Esophagus muscularis mucosa (tissue), 4 donors: ENCODE results near the gene MYOF. TPM values are rescaled to one million over a fixed set of nuclear protein-coding genes. Genes with fewer than 3 reads are reported as not detected.
A peak's percentile ranks its signal among the peaks of the same experiment; 100 is the strongest.

Experiments used
- DNase-seq: peaks from one replicate; pipeline ENCODE4 v3.0.0-alpha.2; 2017; ENCODE audit errors: extremely low spot score
- H3K27ac ChIP-seq, 4 donors: fragments of 200-600 bp; sonication (generic); replicated peaks in 1 of 4; 1 replicate in 3 of 4; 2 replicates in 1 of 4; pipeline ENCODE4 v1.5.1; 2016 to 2019; ENCODE audit warnings: mild to moderate bottlenecking in 1 of 4
- H3K27me3 ChIP-seq, 4 donors: fragments of 200-600 bp; sonication (generic); one replicate each; pipeline versions ENCODE4 v1.5.1 to v1.6.0; 2016 to 2019
- H3K36me3 ChIP-seq, 4 donors: fragments of 200-600 bp; sonication (generic); one replicate each; pipeline ENCODE4 v1.5.1; 2016 to 2019
- H3K4me1 ChIP-seq, 4 donors: fragments of 200-600 bp; sonication (generic); one replicate each; pipeline ENCODE4 v1.5.1; 2016 to 2019
- H3K4me3 ChIP-seq, 4 donors: fragments of 200-600 bp; sonication (generic); 1 replicate in 2 of 4; 2 replicates in 2 of 4; pipeline ENCODE4 v1.5.1; 2016 to 2019; ENCODE audit warnings: mild to moderate bottlenecking in 4 of 4, moderate library complexity in 1 of 4
- H3K9me3 ChIP-seq, 4 donors: fragments of 200-600 bp; sonication (generic); 1 replicate in 3 of 4; 2 replicates in 1 of 4; pipeline ENCODE4 v1.5.1; 2016 to 2019
- EP300 ChIP-seq: sonication (generic); formaldehyde crosslinking; IDR thresholded peaks from one replicate; pipeline ENCODE4 v1.6.1; 2017; ENCODE audit warnings: antibody characterized with exemption
- POLR2A ChIP-seq: fragments of 450-650 bp; IDR thresholded peaks from one replicate; pipeline ENCODE4 v1.6.1; 2017; ENCODE audit warnings: antibody characterized with exemption, moderate library complexity, mild to moderate bottlenecking, low read depth
- POLR2AphosphoS5 ChIP-seq, 2 donors: sonication (generic); formaldehyde crosslinking; IDR thresholded peaks; one replicate each; pipeline ENCODE4 v1.6.1; 2017; ENCODE audit warnings: antibody characterized with exemption in 2 of 2
- WGBS: methylation state at CpG from one replicate; pipeline ENCODE4 v1.1.5; 2018; 5-methylcytosine and 5-hydroxymethylcytosine counted together
- intact Hi-C: fragments of 100-400 bp; cut with DNase I; formaldehyde crosslinking; loops from one replicate; pipeline ENCODE4 v1.15.1; 2023
- total RNA-seq, 4 donors: library from RNA; depleted of rRNA; stranded (reverse); fragments of >200 nt; gene quantifications; one replicate each; pipeline versions ENCODE4 v1.1.0 to v1.2.1, GENCODE V29; 2016
- TF ChIP-seq, protein P1 (sequence below), 3 experiments: fragments of 200-600 bp in 2 of 3; fragments of 450-650 bp in 1 of 3; sonication (generic) in 2 of 3; IDR thresholded peaks; one replicate each; pipeline ENCODE4 v1.5.1; 2017 to 2019; ENCODE audit warnings: antibody characterized with exemption in 3 of 3, mild to moderate bottlenecking in 2 of 3, moderate library complexity in 1 of 3

MYOF gene
- total RNA-seq, 4 donors from 2014 or later = 71.2 to 120 (median 97.3) TPM

DNA sequence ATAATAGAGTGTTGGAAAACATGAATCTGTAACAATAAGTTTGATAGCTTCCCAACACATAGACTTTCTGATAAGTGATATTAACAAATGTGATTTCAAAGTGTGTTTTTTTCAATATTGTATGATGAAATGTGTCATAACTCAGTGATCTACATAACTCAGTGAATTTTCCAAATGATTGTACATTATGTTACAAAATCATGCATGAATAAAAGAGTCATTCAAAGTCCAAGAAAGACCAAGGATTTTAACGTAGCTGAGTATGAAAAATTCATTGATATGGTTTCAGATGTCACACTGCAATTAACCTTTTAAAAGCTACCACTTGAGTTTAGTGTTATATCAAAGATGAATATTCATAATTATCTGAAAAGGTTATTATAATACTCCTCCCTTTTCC lies 111.2 kb downstream of the MYOF start:
- Histone ChIP-seq H3K4me1 (no peaks in the 10 kb centered on the region), H3K27ac (no peak overlapping the region), H3K36me3 (peaks cover 36 to 98% (median 68%) of the 10 kb centered on the region in 4 donors), H3K4me3 (no peak overlapping the region), H3K27me3 (no peaks in the 10 kb centered on the region), H3K9me3 (no peaks in the 10 kb centered on the region)
- DNase-seq = no peak
- TF ChIP-seq POLR2AphosphoS5 (IDR thresholded peaks at IDR 0.05) = no peak
- TF ChIP-seq, protein P1, sequence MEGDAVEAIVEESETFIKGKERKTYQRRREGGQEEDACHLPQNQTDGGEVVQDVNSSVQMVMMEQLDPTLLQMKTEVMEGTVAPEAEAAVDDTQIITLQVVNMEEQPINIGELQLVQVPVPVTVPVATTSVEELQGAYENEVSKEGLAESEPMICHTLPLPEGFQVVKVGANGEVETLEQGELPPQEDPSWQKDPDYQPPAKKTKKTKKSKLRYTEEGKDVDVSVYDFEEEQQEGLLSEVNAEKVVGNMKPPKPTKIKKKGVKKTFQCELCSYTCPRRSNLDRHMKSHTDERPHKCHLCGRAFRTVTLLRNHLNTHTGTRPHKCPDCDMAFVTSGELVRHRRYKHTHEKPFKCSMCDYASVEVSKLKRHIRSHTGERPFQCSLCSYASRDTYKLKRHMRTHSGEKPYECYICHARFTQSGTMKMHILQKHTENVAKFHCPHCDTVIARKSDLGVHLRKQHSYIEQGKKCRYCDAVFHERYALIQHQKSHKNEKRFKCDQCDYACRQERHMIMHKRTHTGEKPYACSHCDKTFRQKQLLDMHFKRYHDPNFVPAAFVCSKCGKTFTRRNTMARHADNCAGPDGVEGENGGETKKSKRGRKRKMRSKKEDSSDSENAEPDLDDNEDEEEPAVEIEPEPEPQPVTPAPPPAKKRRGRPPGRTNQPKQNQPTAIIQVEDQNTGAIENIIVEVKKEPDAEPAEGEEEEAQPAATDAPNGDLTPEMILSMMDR (IDR thresholded peaks at IDR 0.05) = no peak
- no peak for TF ChIP-seq EP300
- no peak for TF ChIP-seq POLR2A
- intact Hi-C loops = no loop called here
- 61% methylated on average over 1 of the region's 1 CpG for WGBS

DNA sequence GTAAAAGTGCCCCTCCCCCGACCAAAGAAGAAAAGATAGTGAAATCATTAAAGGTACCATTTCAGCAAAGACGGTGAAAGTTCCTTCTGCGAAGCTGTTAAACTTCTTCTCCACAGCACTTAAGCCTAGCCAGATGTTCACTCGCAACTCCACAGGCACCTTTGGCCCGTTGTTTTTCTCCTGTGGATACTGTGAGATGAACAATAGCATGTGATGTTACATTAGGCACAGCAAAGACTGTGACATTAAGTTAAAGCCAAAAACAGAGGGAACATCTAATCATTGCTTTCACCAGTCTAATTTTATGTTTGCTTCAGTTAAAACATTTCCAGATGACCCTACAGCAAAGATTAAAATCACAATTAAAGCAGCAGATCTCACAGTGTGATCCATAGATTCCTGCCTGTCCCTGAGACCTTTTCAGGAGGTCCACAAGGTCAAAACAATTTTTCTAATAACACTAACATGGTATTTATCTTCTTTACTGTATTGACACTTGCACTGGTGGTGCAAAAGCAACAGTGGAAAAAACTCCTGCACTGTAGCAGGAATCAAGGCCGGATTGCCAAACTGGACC lies 112.5 kb downstream of the MYOF start:
- TF ChIP-seq, protein P1 (IDR thresholded peaks at IDR 0.05) = no peak
- TF ChIP-seq EP300 = no peak
- no peak for TF ChIP-seq POLR2AphosphoS5 (IDR thresholded peaks at IDR 0.05)
- TF ChIP-seq POLR2A = no peak
- H3K27ac ChIP-seq = no peak overlapping the region
- peak; percentile 50 for DNase-seq
- no peaks in the 10 kb centered on the region for H3K9me3 ChIP-seq
- no peaks in the 10 kb centered on the region for H3K27me3 ChIP-seq
- peaks cover 37 to 98% (median 70%) of the 10 kb centered on the region in 4 donors for H3K36me3 ChIP-seq
- H3K4me3 ChIP-seq = no peak overlapping the region
- intact Hi-C loops = no loop called here
- H3K4me1 ChIP-seq = no peaks in the 10 kb centered on the region
- 71% methylated on average over 6 of the region's 6 CpGs for WGBS

DNA sequence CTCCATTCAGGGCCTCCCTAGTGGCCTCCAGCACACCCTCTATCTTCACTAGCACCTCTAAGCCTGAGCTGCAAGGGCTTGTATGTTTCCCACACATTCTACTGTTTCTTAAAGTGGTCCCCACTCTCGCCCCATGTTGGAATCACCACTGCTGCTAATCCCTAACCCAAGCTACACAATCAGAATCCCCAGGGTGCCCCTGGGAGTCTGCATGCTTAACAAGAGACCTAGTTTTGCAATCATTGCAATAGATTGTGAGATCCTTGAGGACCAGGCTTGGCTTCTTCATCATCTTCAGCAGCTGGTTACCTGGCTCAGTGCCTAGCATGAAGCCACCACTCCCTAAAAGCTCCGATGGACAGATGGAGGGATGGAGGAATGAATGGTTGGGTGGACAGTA lies 113.9 kb downstream of the MYOF start:
- no peaks in the 10 kb centered on the region for H3K27me3 ChIP-seq
- H3K36me3 ChIP-seq = peaks cover 39 to 98% (median 68%) of the 10 kb centered on the region in 4 donors
- H3K4me1 ChIP-seq = no peaks in the 10 kb centered on the region
- TF ChIP-seq, protein P1 (IDR thresholded peaks at IDR 0.05) = no peak
- TF ChIP-seq POLR2A = no peak
- TF ChIP-seq POLR2AphosphoS5 (IDR thresholded peaks at IDR 0.05) = no peak
- H3K9me3 ChIP-seq = no peaks in the 10 kb centered on the region
- intact Hi-C loops = no loop called here
- peak; percentile 84 for DNase-seq
- H3K4me3 ChIP-seq = no peak overlapping the region
- no peak overlapping the region for H3K27ac ChIP-seq
- WGBS = 71% methylated on average over 2 of the region's 2 CpGs

DNA sequence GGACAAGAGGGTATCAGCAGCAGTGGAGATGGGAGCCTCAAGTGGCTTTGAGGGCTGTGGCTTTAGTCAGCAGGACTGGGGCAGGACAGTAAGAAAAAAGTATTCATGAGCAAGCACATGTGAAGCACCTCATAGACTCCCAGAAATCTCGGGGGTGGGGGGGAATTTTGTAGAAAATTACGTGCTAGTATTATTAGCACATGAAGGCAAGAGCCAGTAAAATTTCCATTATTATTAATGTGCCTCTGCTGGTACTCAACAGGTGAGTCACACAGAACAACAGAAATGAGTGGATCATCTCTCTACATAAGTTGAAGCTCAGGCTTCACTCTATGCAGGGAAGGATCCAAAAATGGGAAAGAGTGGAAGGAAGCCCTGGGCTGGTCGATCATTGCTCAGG lies 114.5 kb downstream of the MYOF start:
- 93% methylated on average over 3 of the region's 3 CpGs for WGBS
- Histone ChIP-seq H3K27me3 (no peaks in the 10 kb centered on the region), H3K4me1 (no peaks in the 10 kb centered on the region), H3K4me3 (no peak overlapping the region), H3K27ac (no peak overlapping the region), H3K36me3 (peaks cover 38 to 98% (median 65%) of the 10 kb centered on the region in 4 donors), H3K9me3 (no peaks in the 10 kb centered on the region)
- DNase-seq = no peak
- intact Hi-C loops = no loop called here
- no peak for TF ChIP-seq POLR2A
- no peak for TF ChIP-seq EP300
- TF ChIP-seq POLR2AphosphoS5 (IDR thresholded peaks at IDR 0.05) = no peak
- TF ChIP-seq, protein P1 (IDR thresholded peaks at IDR 0.05) = no peak

DNA sequence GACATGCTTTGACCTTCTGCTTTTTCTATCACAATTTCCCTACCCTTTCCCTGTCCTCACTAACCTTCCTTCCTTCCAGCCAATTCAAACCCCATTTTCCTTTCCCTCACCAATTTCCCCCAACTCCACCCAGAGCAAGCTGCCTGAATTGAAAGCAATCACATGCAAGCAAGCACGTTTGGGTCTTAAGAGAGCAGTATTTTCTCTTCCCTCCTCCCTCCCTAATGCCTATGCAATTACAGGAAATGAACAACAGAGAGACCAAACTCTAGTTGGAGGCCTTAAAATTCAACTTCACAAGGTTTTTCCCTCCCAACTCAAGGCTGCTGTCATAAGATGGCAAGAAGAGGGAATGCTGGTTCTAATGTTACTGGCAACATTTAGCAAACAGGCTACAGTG lies 117.2 kb downstream of the MYOF start:
- intact Hi-C loops = no loop called here
- Histone ChIP-seq H3K4me3 (no peak overlapping the region), H3K36me3 (peaks cover 47 to 100% (median 69%) of the 10 kb centered on the region in 4 donors), H3K27ac (peak overlapping the region in 2 of 4 donors; percentile 6 to 52), H3K4me1 (no peaks in the 10 kb centered on the region), H3K9me3 (no peaks in the 10 kb centered on the region), H3K27me3 (no peaks in the 10 kb centered on the region)
- TF ChIP-seq EP300 (no peak), POLR2A (no peak), POLR2AphosphoS5 (IDR thresholded peaks at IDR 0.05) (no peak)
- TF ChIP-seq, protein P1 (IDR thresholded peaks at IDR 0.05) = no peak
- no peak for DNase-seq
- 19% methylated on average over 1 of the region's 1 CpG for WGBS
